H9 (cell line): ENCODE data around the gene RAB17. TPM values are rescaled to one million over a fixed set of nuclear protein-coding genes. Genes with fewer than 3 reads are reported as not detected.

Experiments used
- DNase-seq: peaks from one replicate; pipeline ENCODE4 v3.0.0-alpha.2; 2017
- H2AFZ ChIP-seq: one replicate; pipeline ENCODE4 v1.6.1; 2013; ENCODE audit warnings: mild to moderate bottlenecking, low read length, control low read depth, moderate library complexity
- H2AK5ac ChIP-seq: 2 replicates; pipeline ENCODE4 v1.6.1; 2013; ENCODE audit warnings: low read length, control low read depth, mixed read lengths; ENCODE audit not compliant: insufficient read length
- H2BK120ac ChIP-seq: one replicate; pipeline ENCODE4 v1.6.1; 2013; ENCODE audit warnings: low read depth, mild to moderate bottlenecking, low read length, control low read depth, inconsistent platforms; ENCODE audit not compliant: poor library complexity, severe bottlenecking
- H2BK12ac ChIP-seq: 2 replicates; pipeline ENCODE4 v1.6.1; 2013; ENCODE audit warnings: low read length, control low read depth, mixed read lengths, low read depth; ENCODE audit not compliant: insufficient read length
- H2BK15ac ChIP-seq: 2 replicates; pipeline ENCODE4 v1.6.1; 2013; ENCODE audit warnings: low read depth, low read length, control low read depth
- H2BK20ac ChIP-seq: one replicate; pipeline ENCODE4 v1.6.1; 2013; ENCODE audit warnings: low read depth, mild to moderate bottlenecking, low read length, control low read depth, inconsistent platforms; ENCODE audit not compliant: poor library complexity, severe bottlenecking
- H2BK5ac ChIP-seq: 2 replicates; pipeline ENCODE4 v1.6.1; 2013; ENCODE audit warnings: low read length, control low read depth, mixed read lengths; ENCODE audit not compliant: insufficient read length
- H3K14ac ChIP-seq: 2 replicates; pipeline ENCODE4 v1.6.1; 2013; ENCODE audit warnings: low read length, control low read depth; ENCODE audit not compliant: insufficient read depth
- H3K18ac ChIP-seq: 2 replicates; pipeline ENCODE4 v1.6.1; 2013; ENCODE audit warnings: low read depth, mild to moderate bottlenecking, mixed read lengths, low read length, control low read depth; ENCODE audit not compliant: insufficient read length
- H3K23ac ChIP-seq: 2 replicates; pipeline ENCODE4 v1.6.1; 2013; ENCODE audit warnings: low read length, control low read depth, mixed read lengths, low read depth; ENCODE audit not compliant: insufficient read length
- H3K23me2 ChIP-seq: 2 replicates; pipeline ENCODE4 v1.6.1; 2013; ENCODE audit warnings: low read depth, mild to moderate bottlenecking, mixed read lengths, low read length, control low read depth; ENCODE audit not compliant: insufficient read length, poor library complexity, severe bottlenecking
- H3K27ac ChIP-seq: 2 replicates; pipeline ENCODE4 v1.5.1; 2013; ENCODE audit warnings: low read length, control low read depth, mixed read lengths, low read depth; ENCODE audit not compliant: insufficient read length
- H3K27me3 ChIP-seq: 2 replicates; pipeline ENCODE4 v1.6.1; 2013; ENCODE audit warnings: low read length, control low read depth, inconsistent platforms; ENCODE audit not compliant: insufficient read depth
- H3K4ac ChIP-seq: 2 replicates; pipeline ENCODE4 v1.6.1; 2013; ENCODE audit warnings: low read depth, mild to moderate bottlenecking, control low read depth, inconsistent platforms, low read length, moderate library complexity
- H3K4me1 ChIP-seq: 2 replicates; pipeline ENCODE4 v1.6.1; 2013; ENCODE audit warnings: low read length, control low read depth, inconsistent platforms; ENCODE audit not compliant: insufficient read depth
- H3K4me2 ChIP-seq: 2 replicates; pipeline ENCODE4 v1.6.1; 2013; ENCODE audit warnings: low read length, control low read depth, mixed read lengths; ENCODE audit not compliant: insufficient read length, insufficient read depth
- H3K56ac ChIP-seq: 2 replicates; pipeline ENCODE4 v1.6.1; 2013; ENCODE audit warnings: low read depth, mild to moderate bottlenecking, mixed read lengths, low read length, control low read depth; ENCODE audit not compliant: insufficient read length
- H3K79me1 ChIP-seq: 2 replicates; pipeline ENCODE4 v1.6.1; 2013; ENCODE audit warnings: low read depth, mild to moderate bottlenecking, moderate library complexity, low read length, control low read depth, inconsistent platforms; ENCODE audit not compliant: insufficient read depth, poor library complexity, severe bottlenecking
- H3K79me2 ChIP-seq: 2 replicates; pipeline ENCODE4 v1.6.1; 2013; ENCODE audit warnings: low read length, control low read depth, inconsistent platforms; ENCODE audit not compliant: insufficient read depth
- H3K9ac ChIP-seq: 2 replicates; pipeline ENCODE4 v1.6.1; 2013; ENCODE audit warnings: low read length, control low read depth, mixed read lengths; ENCODE audit not compliant: insufficient read length; ENCODE audit errors: extremely low read depth
- H3K9me3 ChIP-seq: one replicate; pipeline ENCODE4 v1.6.1; 2013; ENCODE audit warnings: low read depth, low read length, inconsistent platforms; ENCODE audit not compliant: control insufficient read depth
- H3T11ph ChIP-seq: one replicate; pipeline ENCODE4 v1.6.1; 2013; ENCODE audit warnings: mild to moderate bottlenecking, low read length, control low read depth, inconsistent platforms
- H4K20me1 ChIP-seq: one replicate; pipeline ENCODE4 v1.6.1; 2013; ENCODE audit not compliant: control insufficient read depth, insufficient read length, insufficient read depth
- H4K5ac ChIP-seq: 2 replicates; pipeline ENCODE4 v1.6.1; 2013; ENCODE audit warnings: low read depth, mild to moderate bottlenecking, mixed read lengths, low read length, control low read depth; ENCODE audit not compliant: insufficient read length
- H4K8ac ChIP-seq: replicated peaks from 2 replicates; pipeline ENCODE4 v1.6.1; 2013; ENCODE audit warnings: low read length, control low read depth, mixed read lengths, low read depth; ENCODE audit not compliant: insufficient read length
- H4K91ac ChIP-seq: 2 replicates; pipeline ENCODE4 v1.6.1; 2013; ENCODE audit warnings: low read depth, mild to moderate bottlenecking, moderate library complexity, mixed read lengths, low read length, control low read depth; ENCODE audit not compliant: insufficient read length
- H3K27ac Mint-ChIP-seq, 3 experiments: 2 replicates in 2 of 3; 3 replicates in 1 of 3; pipeline ENCODE4 v1.8.0; 2020 to 2021; ENCODE audit warnings: mixed read lengths in 3 of 3, mild to moderate bottlenecking in 1 of 3, moderate library complexity in 1 of 3
- H3K27me3 Mint-ChIP-seq: 2 replicates; pipeline ENCODE4 v1.8.0; 2021; ENCODE audit warnings: low read depth, mild to moderate bottlenecking, moderate library complexity, mixed read lengths
- H3K36me3 Mint-ChIP-seq, 3 experiments: 2 replicates in 2 of 3; 3 replicates in 1 of 3; pipeline ENCODE4 v1.8.0; 2020 to 2021; ENCODE audit warnings: low read depth in 3 of 3, mixed read lengths in 3 of 3; ENCODE audit not compliant: insufficient read depth in 1 of 3
- H3K4me1 Mint-ChIP-seq, 2 experiments: 2 replicates each; pipeline ENCODE4 v1.8.0; 2020; ENCODE audit warnings: mixed read lengths in 2 of 2
- H3K4me3 Mint-ChIP-seq, 2 experiments: 2 replicates in 1 of 2; 3 replicates in 1 of 2; pipeline ENCODE4 v1.8.0; 2020 to 2021; ENCODE audit warnings: mild to moderate bottlenecking in 2 of 2, mixed read lengths in 2 of 2, moderate library complexity in 1 of 2
- H3K9me3 Mint-ChIP-seq, 2 experiments: 2 replicates in 1 of 2; 3 replicates in 1 of 2; pipeline ENCODE4 v1.8.0; 2020; ENCODE audit warnings: mild to moderate bottlenecking in 2 of 2, mixed read lengths in 2 of 2, moderate library complexity in 1 of 2
- WGBS: extraction: QIAGEN DNeasy Blood & Tissue Kit; methylation state at CpG from one replicate; pipeline ENCODE4 v1.1.7; 2013; ENCODE audit warnings: missing lambda C conversion rate, low lambda C conversion rate, mixed read lengths; ENCODE audit not compliant: insufficient read length; ENCODE audit errors: extremely low coverage; 5-methylcytosine and 5-hydroxymethylcytosine counted together
- total RNA-seq: library from RNA; stranded (reverse); gene quantifications from 2 replicates; pipeline ENCODE4 v1.2.1, GENCODE V29; 2021
- TF ChIP-seq, protein P1 (sequence below): fragments of 200-600 bp; sonication (generic); conservative IDR thresholded peaks from 3 replicates; pipeline ENCODE4 v1.8.0; 2021; ENCODE audit warnings: antibody characterized with exemption, mild to moderate bottlenecking

The RAB17 gene
- total RNA-seq, 1 experiment from 2014 or later = 31.9 TPM

DNA sequence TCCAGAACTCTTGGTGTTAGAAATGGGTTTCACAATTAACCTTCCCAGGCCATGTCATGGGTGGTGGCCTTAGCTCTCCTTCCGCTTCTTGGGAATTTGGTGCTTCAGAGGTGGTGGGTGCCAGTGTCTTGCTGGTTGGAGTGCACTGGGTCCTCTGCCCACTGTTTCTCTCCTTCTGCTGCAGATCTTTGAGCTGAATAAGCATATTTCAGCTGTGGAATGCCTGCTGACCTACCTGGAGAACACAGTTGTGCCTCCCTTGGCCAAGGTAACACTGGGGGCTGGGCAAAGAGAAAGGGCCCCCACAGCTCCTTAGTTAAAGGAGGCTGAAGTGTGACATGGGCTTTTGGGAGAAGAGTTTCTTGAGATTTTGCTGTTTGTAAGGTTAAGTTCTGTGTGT is 56.2 kb downstream of the RAB17 start:
- no peak overlapping the region for H3K23ac ChIP-seq
- H3K23me2 ChIP-seq = peaks cover 2% of the 10 kb centered on the region
- no peaks in the 10 kb centered on the region for H3K4me1 ChIP-seq
- no peaks in the 10 kb centered on the region for H4K20me1 ChIP-seq
- H2BK15ac ChIP-seq = no peak overlapping the region
- peaks cover 9 to 16% of the 10 kb centered on the region in 2 experiments for H3K4me1 Mint-ChIP-seq
- no peak overlapping the region for H2BK120ac ChIP-seq
- H3K56ac ChIP-seq = no peak overlapping the region
- no peak overlapping the region for H2BK12ac ChIP-seq
- WGBS = no CpG with 5 or more reads among the region's 1 CpG
- H3K79me2 ChIP-seq = no peaks in the 10 kb centered on the region
- TF ChIP-seq, protein P1, sequence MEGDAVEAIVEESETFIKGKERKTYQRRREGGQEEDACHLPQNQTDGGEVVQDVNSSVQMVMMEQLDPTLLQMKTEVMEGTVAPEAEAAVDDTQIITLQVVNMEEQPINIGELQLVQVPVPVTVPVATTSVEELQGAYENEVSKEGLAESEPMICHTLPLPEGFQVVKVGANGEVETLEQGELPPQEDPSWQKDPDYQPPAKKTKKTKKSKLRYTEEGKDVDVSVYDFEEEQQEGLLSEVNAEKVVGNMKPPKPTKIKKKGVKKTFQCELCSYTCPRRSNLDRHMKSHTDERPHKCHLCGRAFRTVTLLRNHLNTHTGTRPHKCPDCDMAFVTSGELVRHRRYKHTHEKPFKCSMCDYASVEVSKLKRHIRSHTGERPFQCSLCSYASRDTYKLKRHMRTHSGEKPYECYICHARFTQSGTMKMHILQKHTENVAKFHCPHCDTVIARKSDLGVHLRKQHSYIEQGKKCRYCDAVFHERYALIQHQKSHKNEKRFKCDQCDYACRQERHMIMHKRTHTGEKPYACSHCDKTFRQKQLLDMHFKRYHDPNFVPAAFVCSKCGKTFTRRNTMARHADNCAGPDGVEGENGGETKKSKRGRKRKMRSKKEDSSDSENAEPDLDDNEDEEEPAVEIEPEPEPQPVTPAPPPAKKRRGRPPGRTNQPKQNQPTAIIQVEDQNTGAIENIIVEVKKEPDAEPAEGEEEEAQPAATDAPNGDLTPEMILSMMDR = no peak
- H3T11ph ChIP-seq = no peak overlapping the region
- no peaks in the 10 kb centered on the region for H3K9me3 ChIP-seq
- no peak overlapping the region for H4K5ac ChIP-seq
- no peak overlapping the region for H3K27ac Mint-ChIP-seq
- no peaks in the 10 kb centered on the region; a peak in 1 of 5 replicates for H3K9me3 Mint-ChIP-seq
- H3K4me2 ChIP-seq = no peak overlapping the region
- H3K27ac ChIP-seq = no peak overlapping the region
- H3K9ac ChIP-seq = no peak overlapping the region
- H4K91ac ChIP-seq = no peak overlapping the region
- H4K8ac ChIP-seq = no peak overlapping the region
- no peak overlapping the region for H3K4me3 Mint-ChIP-seq
- H2BK5ac ChIP-seq = no peak overlapping the region
- DNase-seq = no peak
- H3K14ac ChIP-seq = no peak overlapping the region
- no peak overlapping the region for H2AFZ ChIP-seq
- no peaks in the 10 kb centered on the region for H3K27me3 ChIP-seq
- peaks cover 24% of the 10 kb centered on the region for H3K27me3 Mint-ChIP-seq
- no peak overlapping the region for H3K18ac ChIP-seq
- no peaks in the 10 kb centered on the region for H3K79me1 ChIP-seq
- H3K36me3 Mint-ChIP-seq = no peaks in the 10 kb centered on the region
- H2AK5ac ChIP-seq = no peak overlapping the region
- H2BK20ac ChIP-seq = no peak overlapping the region
- no peak overlapping the region for H3K4ac ChIP-seq
